Measurements from ENCODE around the gene TRIM28. TPM values are rescaled to one million over a fixed set of nuclear protein-coding genes. Genes with fewer than 3 reads are reported as not detected.

The TRIM28 gene
- total RNA-seq, 1 donor from 2014 or later: 407 TPM

GRCh38 chr19:58571575-58571947 is 27.7 kb downstream of the TRIM28 start:
- intact Hi-C loops (cut with micrococcal nuclease): no loop called here
- H3K9me3 Mint-ChIP-seq: no peaks in the 10 kb centered on the region
- ChIA-PET POLR2A (interaction anchor here (1.3 to 4.5 kb wide), 6 partner anchors 11 to 163 kb away, joined by 3 to 63 read pairs (median 15); partner anchors contain the start of genes CHMP2A, TRIM28, UBE2M and ZBTB45), CTCF (interaction anchor here (1.3 to 1.9 kb wide), 2 partner anchors 16 to 52 kb away, joined by 3 to 7 read pairs; partner anchors contain the start of genes CHMP2A and ZBTB45)
- DNase-seq (no peak), ATAC-seq (ENCODE audit: low read depth) (no peak)
- peak overlapping the region; percentile 100 for H3K27ac Mint-ChIP-seq
- no peak overlapping the region for H3K4me3 Mint-ChIP-seq
- H3K27me3 Mint-ChIP-seq: no peaks in the 10 kb centered on the region
- H3K4me1 Mint-ChIP-seq: peaks cover 43% of the 10 kb centered on the region
- TF ChIP-seq CTCF (IDR thresholded peaks at IDR 0.05): no peak
- peaks cover 30% of the 10 kb centered on the region for H3K36me3 Mint-ChIP-seq (ENCODE audit: low read depth)

GRCh38 chr19:58572026-58572817 is 28.4 kb downstream of the TRIM28 start:
- Mint-ChIP-seq H3K36me3 (ENCODE audit: low read depth) (peaks cover 27% of the 10 kb centered on the region), H3K4me1 (peaks cover 43% of the 10 kb centered on the region), H3K9me3 (no peaks in the 10 kb centered on the region), H3K4me3 (peak overlapping the region; percentile 97), H3K27ac (peak overlapping the region; percentile 100), H3K27me3 (no peaks in the 10 kb centered on the region)
- DNase-seq: no peak
- intact Hi-C loops (cut with micrococcal nuclease): loop anchor here (1.0 kb wide), 2 partner anchors 9 to 210 kb away; partner anchors contain the start of gene ZNF497
- TF ChIP-seq CTCF (IDR thresholded peaks at IDR 0.05): no peak
- no peak for ATAC-seq (ENCODE audit: low read depth)
- ChIA-PET CTCF (interaction anchor here (1.3 to 1.9 kb wide), 2 partner anchors 17 to 52 kb away, joined by 3 to 7 read pairs; partner anchors contain the start of genes CHMP2A and ZBTB45), POLR2A (interaction anchor here (0.9 to 4.5 kb wide), 9 partner anchors 8 to 164 kb away, joined by 3 to 63 read pairs (median 6); partner anchors contain the start of genes CHMP2A, TRIM28, UBE2M and ZBTB45)

GRCh38 chr19:58572818-58573657 is 29.2 kb downstream of the TRIM28 start, which contains the start of gene MZF1:
TSS of gene MZF1 (minus strand) at chr19:58573335. CDS start at chr19:58571389, 1,946 bp downstream.
- Mint-ChIP-seq H3K36me3 (ENCODE audit: low read depth) (peaks cover 26% of the 10 kb centered on the region), H3K27ac (peak within 1 kb of the TSS; percentile 100), H3K9me3 (no peaks in the 10 kb centered on the region), H3K27me3 (no peaks in the 10 kb centered on the region), H3K4me1 (peaks cover 44% of the 10 kb centered on the region), H3K4me3 (peak within 1 kb of the TSS; percentile 97)
- intact Hi-C loops (cut with micrococcal nuclease): loop anchor here (1.0 kb wide), 9 partner anchors 10 to 295 kb away; partner anchors contain the start of genes TRIM28, UBE2M, ZNF132 and ZNF446
- no peak for TF ChIP-seq CTCF (IDR thresholded peaks at IDR 0.05)
- DNase-seq (peak; percentile 100), ATAC-seq (ENCODE audit: low read depth) (peak; percentile 61)
- POLR2A ChIA-PET: interaction anchor here (0.6 to 4.5 kb wide), 10 partner anchors 9 to 345 kb away, joined by 3 to 63 read pairs (median 5); partner anchors contain the start of genes CHMP2A, TRIM28, UBE2M and ZBTB45
- CTCF ChIA-PET: interaction anchor here (1.3 to 1.9 kb wide), 2 partner anchors 18 to 53 kb away, joined by 3 to 7 read pairs; partner anchors contain the start of genes CHMP2A and ZBTB45

- intact Hi-C loops (cut with micrococcal nuclease): loop anchor here (1.0 kb wide), 7 partner anchors 15 to 295 kb away; partner anchors contain the start of genes TRIM28, UBE2M, ZNF132 and ZNF446
- ATAC-seq (ENCODE audit: low read depth): no peak
- Mint-ChIP-seq H3K36me3 (ENCODE audit: low read depth) (peaks cover 20% of the 10 kb centered on the region), H3K4me3 (peak overlapping the region; percentile 97), H3K27ac (peak overlapping the region; percentile 100), H3K4me1 (peaks cover 49% of the 10 kb centered on the region), H3K9me3 (no peaks in the 10 kb centered on the region), H3K27me3 (no peaks in the 10 kb centered on the region)
- ChIA-PET CTCF (no interaction called here), POLR2A (interaction anchor here (0.5 to 2.6 kb wide), 3 partner anchors 15 to 838 kb away, joined by 4 to 24 read pairs (median 5); partner anchors contain the start of genes UBE2M and ZNF814)
- no peak for DNase-seq
- no peak for TF ChIP-seq CTCF (IDR thresholded peaks at IDR 0.05)
Observed at GRCh38 chr19:58573658-58574164, 29.8 kb downstream of the TRIM28 start.
